CD14-positive monocyte (primary cell): ENCODE measurements around the gene USP17L30. TPM values are rescaled to one million over a fixed set of nuclear protein-coding genes. Genes with fewer than 3 reads are reported as not detected.
"Not testable (repeated sequence)": the region's sequence is repeated elsewhere in the genome, so short reads cannot be mapped to it uniquely, and the experiment has no call there.

Experiments used
- DNase-seq, 3 donors: peaks; one replicate each; pipeline ENCODE4 v3.0.0-alpha.2; 2011 to 2022
- H2AFZ ChIP-seq: 2 replicates; pipeline ENCODE4 v1.6.0; 2012; ENCODE audit warnings: mild to moderate bottlenecking, low read depth, low read length, inconsistent platforms; ENCODE audit not compliant: insufficient read depth, poor library complexity, severe bottlenecking
- H3K27ac ChIP-seq, 2 donors: 1 replicate in 1 of 2; 2 replicates in 1 of 2; pipeline ENCODE4 v1.5.1; 2012 to 2013; ENCODE audit warnings: low read length in 2 of 2, control low read depth in 1 of 2, inconsistent platforms in 1 of 2, low read depth in 1 of 2, mild to moderate bottlenecking in 1 of 2
- H3K27me3 ChIP-seq, 2 donors: one replicate each; pipeline versions ENCODE4 v1.6.0 to v1.6.1; 2011 to 2013; ENCODE audit warnings: low read length in 2 of 2; ENCODE audit not compliant: control insufficient read depth in 2 of 2, insufficient read depth in 2 of 2
- H3K36me3 ChIP-seq, 2 donors: replicated peaks in 1 of 2; 1 replicate in 1 of 2; 2 replicates in 1 of 2; pipeline versions ENCODE4 v1.5.1 to v1.6.1; 2012 to 2013; ENCODE audit warnings: low read length in 2 of 2, control low read depth in 1 of 2, inconsistent platforms in 1 of 2, mild to moderate bottlenecking in 1 of 2; ENCODE audit not compliant: insufficient read depth in 2 of 2, control insufficient read depth in 1 of 2
- H3K4me1 ChIP-seq, 2 donors: 1 replicate in 1 of 2; 2 replicates in 1 of 2; pipeline versions ENCODE4 v1.5.1 to v1.6.1; 2012 to 2013; ENCODE audit warnings: low read length in 2 of 2, control low read depth in 1 of 2, inconsistent platforms in 1 of 2, mild to moderate bottlenecking in 1 of 2, moderate library complexity in 1 of 2; ENCODE audit not compliant: insufficient read depth in 2 of 2, control insufficient read depth in 1 of 2
- H3K4me2 ChIP-seq: replicated peaks from 2 replicates; pipeline ENCODE3; 2012; ENCODE audit warnings: low read length, moderate library complexity, mild to moderate bottlenecking; ENCODE audit not compliant: poor library complexity, severe bottlenecking; ENCODE audit errors: extremely low read depth
- H3K4me3 ChIP-seq, 3 experiments: fragments of 200-600 bp in 1 of 3; sonication (generic) in 1 of 3; replicated peaks in 1 of 3; 1 replicate in 2 of 3; 2 replicates in 1 of 3; pipeline ENCODE4 v1.5.1; 2011 to 2013; ENCODE audit warnings: low read length in 3 of 3, mild to moderate bottlenecking in 3 of 3, control low read depth in 2 of 3, low read depth in 2 of 3, inconsistent platforms in 1 of 3, moderate library complexity in 1 of 3
- H3K79me2 ChIP-seq: 2 replicates; pipeline ENCODE4 v1.6.0; 2012; ENCODE audit warnings: mild to moderate bottlenecking, control low read depth, inconsistent platforms, low read length, moderate library complexity; ENCODE audit not compliant: insufficient read depth
- H3K9ac ChIP-seq: 2 replicates; pipeline ENCODE4 v1.6.0; 2017; ENCODE audit warnings: low read length, mild to moderate bottlenecking; ENCODE audit not compliant: insufficient read depth, poor library complexity, severe bottlenecking
- H3K9me3 ChIP-seq, 2 donors: replicated peaks in 1 of 2; 1 replicate in 1 of 2; 2 replicates in 1 of 2; pipeline versions ENCODE4 v1.5.1 to v1.6.1; 2012 to 2013; ENCODE audit warnings: low read length in 2 of 2, control low read depth in 1 of 2; ENCODE audit not compliant: control insufficient read depth in 1 of 2, insufficient read depth in 1 of 2
- H4K20me1 ChIP-seq: 2 replicates; pipeline ENCODE4 v1.6.0; 2012; ENCODE audit warnings: mild to moderate bottlenecking, low read length, control low read depth, moderate library complexity; ENCODE audit not compliant: insufficient read depth
- H3K27ac Mint-ChIP-seq, 7 donors: one replicate each; pipeline ENCODE4 v1.8.0; 2020; ENCODE audit warnings: mild to moderate bottlenecking in 7 of 7, mixed read lengths in 7 of 7, moderate library complexity in 6 of 7, inconsistent platforms in 2 of 7
- H3K27me3 Mint-ChIP-seq, 3 donors: one replicate each; pipeline ENCODE4 v1.8.0; 2021 to 2022; ENCODE audit warnings: low read depth in 3 of 3, mild to moderate bottlenecking in 3 of 3, mixed read lengths in 3 of 3, moderate library complexity in 3 of 3, inconsistent platforms in 1 of 3
- H3K36me3 Mint-ChIP-seq, 2 donors: one replicate each; pipeline ENCODE4 v1.8.0; 2020; ENCODE audit warnings: mixed read lengths in 2 of 2, inconsistent platforms in 1 of 2, mild to moderate bottlenecking in 1 of 2
- H3K4me1 Mint-ChIP-seq: one replicate; pipeline ENCODE4 v1.8.0; 2020; ENCODE audit warnings: mild to moderate bottlenecking, mixed read lengths
- H3K4me3 Mint-ChIP-seq, 2 donors: one replicate each; pipeline ENCODE4 v1.8.0; 2020; ENCODE audit warnings: mild to moderate bottlenecking in 2 of 2, mixed read lengths in 2 of 2, moderate library complexity in 1 of 2
- H3K9me3 Mint-ChIP-seq, 7 donors: one replicate each; pipeline ENCODE4 v1.8.0; 2020 to 2022; ENCODE audit warnings: mixed read lengths in 7 of 7, mild to moderate bottlenecking in 6 of 7, moderate library complexity in 6 of 7, inconsistent platforms in 2 of 7
- whole genome bisulfite sequencing: methylation state at CpG from one replicate; pipeline ENCODE4 v1.1.5; 2013; ENCODE audit warnings: missing lambda C conversion rate; ENCODE audit not compliant: insufficient coverage; 5-methylcytosine and 5-hydroxymethylcytosine counted together
- intact Hi-C, 2 donors: fragments of 100-400 bp; cut with micrococcal nuclease; formaldehyde crosslinking; loops; one replicate each; pipeline versions ENCODE4 v1.15.0 to v1.15.1; 2023
- polyA plus RNA-seq, 3 donors: library from polyadenylated mRNA; depleted of rRNA in 1 of 3; unstranded in 2 of 3; stranded (reverse) in 1 of 3; fragments of 300-500 nt in 2 of 3; fragments of >200 nt in 1 of 3; fragmentation: Illumina TruSeq in 2 of 3; gene quantifications; 1 replicate in 2 of 3; 2 replicates in 1 of 3; pipeline ENCODE4 v1.2.3, GENCODE V29; 2012 to 2021
- TF ChIP-seq, protein P1 (sequence below): fragments of 200-600 bp; IDR thresholded peaks from one replicate; pipeline ENCODE4 v1.8.0; 2022; ENCODE audit warnings: antibody characterized with exemption, mild to moderate bottlenecking

Gene USP17L30
- polyA plus RNA-seq, 3 donors, result not detected

DNA sequence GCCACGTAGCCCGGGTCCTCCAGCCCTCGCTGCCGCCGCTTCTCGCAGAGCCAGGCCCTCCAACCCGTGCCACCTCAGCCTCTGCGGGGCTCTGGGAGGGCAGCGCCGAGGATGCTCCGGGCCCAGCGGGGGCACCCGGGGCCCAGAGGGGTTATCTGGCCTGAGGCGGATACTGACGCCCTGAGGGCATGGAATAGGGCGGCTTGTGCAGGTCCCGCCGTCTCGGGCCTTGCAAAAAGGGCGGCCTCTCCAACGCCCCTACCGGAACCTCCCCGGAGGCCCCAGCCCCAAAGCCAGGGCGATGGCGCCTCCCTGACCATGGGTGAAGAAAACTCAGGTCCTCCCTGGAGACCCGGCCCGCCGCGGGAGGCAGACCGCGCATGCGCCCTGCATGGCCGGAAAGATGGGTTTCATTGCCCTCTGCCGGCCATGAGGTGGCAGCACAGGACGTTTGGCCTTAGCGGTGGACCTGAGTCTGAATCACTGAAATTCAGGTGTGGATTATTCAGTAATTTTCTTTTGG is 18.1 kb downstream of the USP17L30 start:
- DNase-seq, intact Hi-C loops, H3K9me3 ChIP-seq, H3K36me3 ChIP-seq, H3K79me2 ChIP-seq, H3K36me3 Mint-ChIP-seq, H3K27me3 ChIP-seq, H3K27ac ChIP-seq, H3K4me1 Mint-ChIP-seq, H3K4me1 ChIP-seq, H3K27ac Mint-ChIP-seq, H3K27me3 Mint-ChIP-seq, H4K20me1 ChIP-seq, H3K9me3 Mint-ChIP-seq: not testable (repeated sequence)
- peak overlapping the region; percentile 54 to 59 for H3K4me3 Mint-ChIP-seq
- peak overlapping the region; percentile 76 for H2AFZ ChIP-seq
- WGBS, result 51% methylated on average over 23 of the region's 36 CpGs
- peak overlapping the region; percentile 24 to 57 (median 33) for H3K4me3 ChIP-seq
- H3K9ac ChIP-seq, result peak overlapping the region; percentile 27
- H3K4me2 ChIP-seq, result peak overlapping the region; percentile 61
- TF ChIP-seq, protein P1, sequence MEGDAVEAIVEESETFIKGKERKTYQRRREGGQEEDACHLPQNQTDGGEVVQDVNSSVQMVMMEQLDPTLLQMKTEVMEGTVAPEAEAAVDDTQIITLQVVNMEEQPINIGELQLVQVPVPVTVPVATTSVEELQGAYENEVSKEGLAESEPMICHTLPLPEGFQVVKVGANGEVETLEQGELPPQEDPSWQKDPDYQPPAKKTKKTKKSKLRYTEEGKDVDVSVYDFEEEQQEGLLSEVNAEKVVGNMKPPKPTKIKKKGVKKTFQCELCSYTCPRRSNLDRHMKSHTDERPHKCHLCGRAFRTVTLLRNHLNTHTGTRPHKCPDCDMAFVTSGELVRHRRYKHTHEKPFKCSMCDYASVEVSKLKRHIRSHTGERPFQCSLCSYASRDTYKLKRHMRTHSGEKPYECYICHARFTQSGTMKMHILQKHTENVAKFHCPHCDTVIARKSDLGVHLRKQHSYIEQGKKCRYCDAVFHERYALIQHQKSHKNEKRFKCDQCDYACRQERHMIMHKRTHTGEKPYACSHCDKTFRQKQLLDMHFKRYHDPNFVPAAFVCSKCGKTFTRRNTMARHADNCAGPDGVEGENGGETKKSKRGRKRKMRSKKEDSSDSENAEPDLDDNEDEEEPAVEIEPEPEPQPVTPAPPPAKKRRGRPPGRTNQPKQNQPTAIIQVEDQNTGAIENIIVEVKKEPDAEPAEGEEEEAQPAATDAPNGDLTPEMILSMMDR, result peak; percentile 82

- TF ChIP-seq, protein P1, result no peak
- H3K4me3 Mint-ChIP-seq, result no peak overlapping the region
- Histone ChIP-seq H3K79me2 (no peaks in the 10 kb centered on the region), H2AFZ (no peak overlapping the region), H3K9me3 (no peaks in the 10 kb centered on the region), H3K4me1 (peaks cover 4 to 5% of the 10 kb centered on the region in 2 donors), H3K27me3 (no peaks in the 10 kb centered on the region), H3K9ac (no peak overlapping the region), H4K20me1 (no peaks in the 10 kb centered on the region), H3K36me3 (no peaks in the 10 kb centered on the region), H3K4me2 (no peak overlapping the region), H3K4me3 (no peak overlapping the region), H3K27ac (no peak overlapping the region)
- H3K27ac Mint-ChIP-seq, result no peak overlapping the region
- H3K4me1 Mint-ChIP-seq, result peaks cover 2% of the 10 kb centered on the region
- H3K27me3 Mint-ChIP-seq, result no peaks in the 10 kb centered on the region
- H3K36me3 Mint-ChIP-seq, result no peaks in the 10 kb centered on the region
- no CpG with 5 or more reads among the region's 1 CpG for WGBS
- intact Hi-C loops, result no loop called here
- H3K9me3 Mint-ChIP-seq, result no peaks in the 10 kb centered on the region
- DNase-seq, result no peak
Observed at GRCh38 chr4:9384126-9384525, 21.2 kb downstream of the USP17L30 start.

- H3K27ac Mint-ChIP-seq, H3K4me3 Mint-ChIP-seq, DNase-seq, H3K27me3 Mint-ChIP-seq, H3K4me1 Mint-ChIP-seq, H3K36me3 ChIP-seq, H3K9me3 Mint-ChIP-seq, H3K9ac ChIP-seq, H3K36me3 Mint-ChIP-seq, intact Hi-C loops, H3K79me2 ChIP-seq, H3K27me3 ChIP-seq, H3K27ac ChIP-seq, H3K4me3 ChIP-seq, H4K20me1 ChIP-seq, H3K4me1 ChIP-seq, H3K4me2 ChIP-seq, H3K9me3 ChIP-seq, H2AFZ ChIP-seq: not testable (repeated sequence)
- no CpG with 5 or more reads among the region's 2 CpGs for WGBS
Observed at GRCh38 chr4:9389001-9389400, 26.1 kb downstream of the USP17L30 start.
